RWPE1 (cell line): ENCODE measurements around the gene DDX56.

Source experiments
- CTCF ChIA-PET: fragments of 350-600 bp; sonication (Branson Sonifier 250); formaldehyde crosslinking; extraction: SDS; loops from one replicate; lab custom pipeline; 2021; lab: Yijun Ruan, JAX
- POLR2A ChIA-PET: fragments of 400-600 bp; formaldehyde crosslinking; extraction: SDS; loops from one replicate; lab custom pipeline; 2020; ENCODE audit warnings: antibody characterized with exemption; ENCODE audit not compliant: low non-redundant PET; lab: Yijun Ruan, JAX
- DNase-seq: peaks from one replicate; pipeline ENCODE4 v3.0.0; 2012; ENCODE audit warnings: low spot score
- H3K27ac ChIP-seq: fragments of 450-650 bp; 2 replicates; pipeline ENCODE4 v1.5.1; 2017
- CTCF ChIP-seq: fragments of 450-650 bp; conservative IDR thresholded peaks from 2 replicates; pipeline ENCODE4 v1.5.1; 2017; ENCODE audit warnings: low read depth, mild to moderate bottlenecking

Gene DDX56

GRCh38 chr7:44522315-44522714 is 51.4 kb downstream of the DDX56 start:
- ChIA-PET POLR2A (interaction anchor here (0.8 kb wide), 1 partner anchor 32 kb away, joined by 3 read pairs; the partner anchor contains the start of gene NUDCD3), CTCF (interaction anchor here (0.7 kb wide), 1 partner anchor 274 kb away, joined by 3 read pairs; no protein-coding TSS in a partner anchor)
- DNase-seq: no peak
- TF ChIP-seq CTCF: no peak
- no peak overlapping the region for H3K27ac ChIP-seq

- no peak for DNase-seq
- ChIA-PET POLR2A (no interaction called here), CTCF (no interaction called here)
- no peak for TF ChIP-seq CTCF
- no peak overlapping the region for H3K27ac ChIP-seq
These were observed 52.2 kb downstream of the DDX56 start for GRCh38 chr7:44521347-44522095.

- no peak for DNase-seq
- ChIA-PET CTCF (interaction anchor here (0.8 kb wide), 1 partner anchor 45 kb away, joined by 4 read pairs; no protein-coding TSS in a partner anchor), POLR2A (interaction anchor here (0.6 kb wide), 1 partner anchor 46 kb away, joined by 4 read pairs; no protein-coding TSS in a partner anchor)
- no peak for TF ChIP-seq CTCF
- H3K27ac ChIP-seq: no peak overlapping the region
These were observed 53.1 kb downstream of the DDX56 start for GRCh38 chr7:44520574-44520973.

GRCh38 chr7:44519546-44519945 is 54.2 kb downstream of the DDX56 start:
- ChIA-PET CTCF (interaction anchor here (1.3 kb wide), 1 partner anchor 15 kb away, joined by 5 read pairs; no protein-coding TSS in a partner anchor), POLR2A (no interaction called here)
- DNase-seq: no peak
- H3K27ac ChIP-seq: no peak overlapping the region
- no peak for TF ChIP-seq CTCF

GRCh38 chr7:44518761-44519160 is 54.9 kb downstream of the DDX56 start:
- no peak for TF ChIP-seq CTCF
- DNase-seq: no peak
- CTCF ChIA-PET: interaction anchor here (1.3 kb wide), 1 partner anchor 16 kb away, joined by 5 read pairs; no protein-coding TSS in a partner anchor
- no peak overlapping the region for H3K27ac ChIP-seq
- POLR2A ChIA-PET: no interaction called here

- TF ChIP-seq CTCF: no peak
- CTCF ChIA-PET: no interaction called here
- no peak for DNase-seq
- no peak overlapping the region for H3K27ac ChIP-seq
- POLR2A ChIA-PET: no interaction called here
These were observed 56.5 kb downstream of the DDX56 start for GRCh38 chr7:44517175-44517574.
